H9 (cell line): ENCODE results near the gene TEC. TPM values are rescaled to one million over a fixed set of nuclear protein-coding genes. Genes with fewer than 3 reads are reported as not detected.

Experiments used
- DNase-seq: peaks from one replicate; pipeline ENCODE4 v3.0.0-alpha.2; 2017
- H2AFZ ChIP-seq: one replicate; pipeline ENCODE4 v1.6.1; 2013; ENCODE audit warnings: mild to moderate bottlenecking, low read length, control low read depth, moderate library complexity
- H2AK5ac ChIP-seq: 2 replicates; pipeline ENCODE4 v1.6.1; 2013; ENCODE audit warnings: low read length, control low read depth, mixed read lengths; ENCODE audit not compliant: insufficient read length
- H2BK120ac ChIP-seq: one replicate; pipeline ENCODE4 v1.6.1; 2013; ENCODE audit warnings: low read depth, mild to moderate bottlenecking, low read length, control low read depth, inconsistent platforms; ENCODE audit not compliant: poor library complexity, severe bottlenecking
- H2BK12ac ChIP-seq: 2 replicates; pipeline ENCODE4 v1.6.1; 2013; ENCODE audit warnings: low read length, control low read depth, mixed read lengths, low read depth; ENCODE audit not compliant: insufficient read length
- H2BK15ac ChIP-seq: 2 replicates; pipeline ENCODE4 v1.6.1; 2013; ENCODE audit warnings: low read depth, low read length, control low read depth
- H2BK20ac ChIP-seq: one replicate; pipeline ENCODE4 v1.6.1; 2013; ENCODE audit warnings: low read depth, mild to moderate bottlenecking, low read length, control low read depth, inconsistent platforms; ENCODE audit not compliant: poor library complexity, severe bottlenecking
- H2BK5ac ChIP-seq: 2 replicates; pipeline ENCODE4 v1.6.1; 2013; ENCODE audit warnings: low read length, control low read depth, mixed read lengths; ENCODE audit not compliant: insufficient read length
- H3K14ac ChIP-seq: 2 replicates; pipeline ENCODE4 v1.6.1; 2013; ENCODE audit warnings: low read length, control low read depth; ENCODE audit not compliant: insufficient read depth
- H3K18ac ChIP-seq: 2 replicates; pipeline ENCODE4 v1.6.1; 2013; ENCODE audit warnings: low read depth, mild to moderate bottlenecking, mixed read lengths, low read length, control low read depth; ENCODE audit not compliant: insufficient read length
- H3K23ac ChIP-seq: 2 replicates; pipeline ENCODE4 v1.6.1; 2013; ENCODE audit warnings: low read length, control low read depth, mixed read lengths, low read depth; ENCODE audit not compliant: insufficient read length
- H3K23me2 ChIP-seq: 2 replicates; pipeline ENCODE4 v1.6.1; 2013; ENCODE audit warnings: low read depth, mild to moderate bottlenecking, mixed read lengths, low read length, control low read depth; ENCODE audit not compliant: insufficient read length, poor library complexity, severe bottlenecking
- H3K27ac ChIP-seq: 2 replicates; pipeline ENCODE4 v1.5.1; 2013; ENCODE audit warnings: low read length, control low read depth, mixed read lengths, low read depth; ENCODE audit not compliant: insufficient read length
- H3K27me3 ChIP-seq: 2 replicates; pipeline ENCODE4 v1.6.1; 2013; ENCODE audit warnings: low read length, control low read depth, inconsistent platforms; ENCODE audit not compliant: insufficient read depth
- H3K4ac ChIP-seq: 2 replicates; pipeline ENCODE4 v1.6.1; 2013; ENCODE audit warnings: low read depth, mild to moderate bottlenecking, control low read depth, inconsistent platforms, low read length, moderate library complexity
- H3K4me1 ChIP-seq: 2 replicates; pipeline ENCODE4 v1.6.1; 2013; ENCODE audit warnings: low read length, control low read depth, inconsistent platforms; ENCODE audit not compliant: insufficient read depth
- H3K4me2 ChIP-seq: 2 replicates; pipeline ENCODE4 v1.6.1; 2013; ENCODE audit warnings: low read length, control low read depth, mixed read lengths; ENCODE audit not compliant: insufficient read length, insufficient read depth
- H3K56ac ChIP-seq: 2 replicates; pipeline ENCODE4 v1.6.1; 2013; ENCODE audit warnings: low read depth, mild to moderate bottlenecking, mixed read lengths, low read length, control low read depth; ENCODE audit not compliant: insufficient read length
- H3K79me1 ChIP-seq: 2 replicates; pipeline ENCODE4 v1.6.1; 2013; ENCODE audit warnings: low read depth, mild to moderate bottlenecking, moderate library complexity, low read length, control low read depth, inconsistent platforms; ENCODE audit not compliant: insufficient read depth, poor library complexity, severe bottlenecking
- H3K79me2 ChIP-seq: 2 replicates; pipeline ENCODE4 v1.6.1; 2013; ENCODE audit warnings: low read length, control low read depth, inconsistent platforms; ENCODE audit not compliant: insufficient read depth
- H3K9ac ChIP-seq: 2 replicates; pipeline ENCODE4 v1.6.1; 2013; ENCODE audit warnings: low read length, control low read depth, mixed read lengths; ENCODE audit not compliant: insufficient read length; ENCODE audit errors: extremely low read depth
- H3K9me3 ChIP-seq: one replicate; pipeline ENCODE4 v1.6.1; 2013; ENCODE audit warnings: low read depth, low read length, inconsistent platforms; ENCODE audit not compliant: control insufficient read depth
- H3T11ph ChIP-seq: one replicate; pipeline ENCODE4 v1.6.1; 2013; ENCODE audit warnings: mild to moderate bottlenecking, low read length, control low read depth, inconsistent platforms
- H4K20me1 ChIP-seq: one replicate; pipeline ENCODE4 v1.6.1; 2013; ENCODE audit not compliant: control insufficient read depth, insufficient read length, insufficient read depth
- H4K5ac ChIP-seq: 2 replicates; pipeline ENCODE4 v1.6.1; 2013; ENCODE audit warnings: low read depth, mild to moderate bottlenecking, mixed read lengths, low read length, control low read depth; ENCODE audit not compliant: insufficient read length
- H4K8ac ChIP-seq: replicated peaks from 2 replicates; pipeline ENCODE4 v1.6.1; 2013; ENCODE audit warnings: low read length, control low read depth, mixed read lengths, low read depth; ENCODE audit not compliant: insufficient read length
- H4K91ac ChIP-seq: 2 replicates; pipeline ENCODE4 v1.6.1; 2013; ENCODE audit warnings: low read depth, mild to moderate bottlenecking, moderate library complexity, mixed read lengths, low read length, control low read depth; ENCODE audit not compliant: insufficient read length
- H3K27ac Mint-ChIP-seq, 3 experiments: 2 replicates in 2 of 3; 3 replicates in 1 of 3; pipeline ENCODE4 v1.8.0; 2020 to 2021; ENCODE audit warnings: mixed read lengths in 3 of 3, mild to moderate bottlenecking in 1 of 3, moderate library complexity in 1 of 3
- H3K27me3 Mint-ChIP-seq: 2 replicates; pipeline ENCODE4 v1.8.0; 2021; ENCODE audit warnings: low read depth, mild to moderate bottlenecking, moderate library complexity, mixed read lengths
- H3K36me3 Mint-ChIP-seq, 3 experiments: 2 replicates in 2 of 3; 3 replicates in 1 of 3; pipeline ENCODE4 v1.8.0; 2020 to 2021; ENCODE audit warnings: low read depth in 3 of 3, mixed read lengths in 3 of 3; ENCODE audit not compliant: insufficient read depth in 1 of 3
- H3K4me1 Mint-ChIP-seq, 2 experiments: 2 replicates each; pipeline ENCODE4 v1.8.0; 2020; ENCODE audit warnings: mixed read lengths in 2 of 2
- H3K4me3 Mint-ChIP-seq, 2 experiments: 2 replicates in 1 of 2; 3 replicates in 1 of 2; pipeline ENCODE4 v1.8.0; 2020 to 2021; ENCODE audit warnings: mild to moderate bottlenecking in 2 of 2, mixed read lengths in 2 of 2, moderate library complexity in 1 of 2
- H3K9me3 Mint-ChIP-seq, 2 experiments: 2 replicates in 1 of 2; 3 replicates in 1 of 2; pipeline ENCODE4 v1.8.0; 2020; ENCODE audit warnings: mild to moderate bottlenecking in 2 of 2, mixed read lengths in 2 of 2, moderate library complexity in 1 of 2
- CTCF ChIP-seq: fragments of 200-600 bp; sonication (generic); conservative IDR thresholded peaks from 3 replicates; pipeline ENCODE4 v1.8.0; 2021; ENCODE audit warnings: antibody characterized with exemption, mild to moderate bottlenecking
- WGBS: extraction: QIAGEN DNeasy Blood & Tissue Kit; methylation state at CpG from one replicate; pipeline ENCODE4 v1.1.7; 2013; ENCODE audit warnings: missing lambda C conversion rate, low lambda C conversion rate, mixed read lengths; ENCODE audit not compliant: insufficient read length; ENCODE audit errors: extremely low coverage; 5-methylcytosine and 5-hydroxymethylcytosine counted together
- total RNA-seq: library from RNA; stranded (reverse); gene quantifications from 2 replicates; pipeline ENCODE4 v1.2.1, GENCODE V29; 2021

The TEC gene
- total RNA-seq, 1 experiment from 2014 or later, result 1.8 TPM

GRCh38 chr4:48307528-48307927, 37.9 kb upstream of the TEC start:
- no peak overlapping the region for H3T11ph ChIP-seq
- Mint-ChIP-seq H3K27ac (no peak overlapping the region), H3K36me3 (no peaks in the 10 kb centered on the region), H3K27me3 (no peaks in the 10 kb centered on the region; the same call in 1 of the 2 replicates), H3K4me1 (0 out of 4 replicates have a peak, but pooled peaks cover 0 to 2% of the 10 kb centered on the region in 2 experiments), H3K9me3 (no peaks in the 10 kb centered on the region), H3K4me3 (no peak overlapping the region)
- no peak overlapping the region for H4K8ac ChIP-seq
- no peak for TF ChIP-seq CTCF
- H3K27ac ChIP-seq, result no peak overlapping the region
- H3K4ac ChIP-seq, result no peak overlapping the region
- H3K9me3 ChIP-seq, result no peaks in the 10 kb centered on the region
- no peak overlapping the region for H2BK15ac ChIP-seq
- no peak overlapping the region for H2BK20ac ChIP-seq
- no peak overlapping the region for H2AFZ ChIP-seq
- no peak for DNase-seq
- no peaks in the 10 kb centered on the region for H4K20me1 ChIP-seq
- H3K4me1 ChIP-seq, result no peaks in the 10 kb centered on the region
- H3K56ac ChIP-seq, result no peak overlapping the region
- no peak overlapping the region for H3K18ac ChIP-seq
- no peaks in the 10 kb centered on the region for H3K79me1 ChIP-seq
- H3K27me3 ChIP-seq, result no peaks in the 10 kb centered on the region
- H2BK120ac ChIP-seq, result no peak overlapping the region
- no peak overlapping the region for H3K4me2 ChIP-seq
- no peak overlapping the region for H4K5ac ChIP-seq
- no peaks in the 10 kb centered on the region for H3K79me2 ChIP-seq
- H3K23me2 ChIP-seq, result no peaks in the 10 kb centered on the region
- no peak overlapping the region for H3K9ac ChIP-seq
- no CpG with 5 or more reads among the region's 5 CpGs for WGBS
- H2BK12ac ChIP-seq, result no peak overlapping the region
- no peak overlapping the region for H2BK5ac ChIP-seq
- no peak overlapping the region for H4K91ac ChIP-seq
- no peak overlapping the region for H3K23ac ChIP-seq
- H2AK5ac ChIP-seq, result no peak overlapping the region
- no peak overlapping the region for H3K14ac ChIP-seq
